NCI-H2081 treated with DMSO at 0.1 percent for 48 hours (cell line): ENCODE results near the gene BRAF.
"Not testable (repeated sequence)": the region's sequence is repeated elsewhere in the genome, so short reads cannot be mapped to it uniquely, and the experiment has no call there.

ENCODE experiments used
- DNase-seq: peaks from one replicate; lab custom pipeline; 2025; lab: John Stamatoyannopoulos, UW

BRAF gene

GRCh38 chr7:140678816-140679130, 246.0 kb downstream of the BRAF start:
- DNase-seq: no peak

- no peak for DNase-seq
These were observed 246.5 kb downstream of the BRAF start for GRCh38 chr7:140678081-140678815.

GRCh38 chr7:140677496-140677895, 247.2 kb downstream of the BRAF start:
- no peak for DNase-seq

GRCh38 chr7:140676956-140677355, 247.8 kb downstream of the BRAF start:
- DNase-seq: not testable (repeated sequence)

- DNase-seq: no peak
These were observed 248.4 kb downstream of the BRAF start for GRCh38 chr7:140676306-140676705.

- no peak for DNase-seq
These were observed 249.0 kb downstream of the BRAF start for GRCh38 chr7:140675726-140676125.

GRCh38 chr7:140674899-140675701, 249.6 kb downstream of the BRAF start:
- DNase-seq: no peak

GRCh38 chr7:140674356-140674800, 250.4 kb downstream of the BRAF start:
- no peak for DNase-seq

GRCh38 chr7:140673774-140674155, 251.0 kb downstream of the BRAF start:
- DNase-seq: no peak

- no peak for DNase-seq
These were observed 251.5 kb downstream of the BRAF start for GRCh38 chr7:140673063-140673773.

GRCh38 chr7:140672382-140673062, 252.2 kb downstream of the BRAF start, which contains the start of gene ADCK2:
TSS of gene ADCK2 (plus strand) at chr7:140672945. CDS start at chr7:140673331, 386 bp downstream.
- DNase-seq: no peak

GRCh38 chr7:140671966-140672365, 252.8 kb downstream of the BRAF start:
- no peak for DNase-seq

GRCh38 chr7:140670343-140670935, 254.3 kb downstream of the BRAF start:
- no peak for DNase-seq

GRCh38 chr7:140669862-140670261, 254.9 kb downstream of the BRAF start:
- not testable (repeated sequence) for DNase-seq

GRCh38 chr7:140669352-140669751, 255.4 kb downstream of the BRAF start:
- no peak for DNase-seq
